Activated T-helper 1 cell treated with anti-CD3 and anti-CD28 coated beads, Interleukin-2, amount 50 U/mL, for 16 hours (primary cell): ENCODE data around the gene ARHGEF4.
"Not testable (repeated sequence)": the region's sequence is repeated elsewhere in the genome, so short reads cannot be mapped to it uniquely, and the experiment has no call there.

ENCODE experiments used
- DNase-seq, 2 donors: peaks; one replicate each; pipeline ENCODE4 v3.0.0-alpha.2; 2020; ENCODE audit warnings: low read depth in 1 of 2, low spot score in 1 of 2

ARHGEF4 gene

GRCh38 chr2:130966149-130966774 lies 129.5 kb downstream of the ARHGEF4 start:
- DNase-seq, result no peak

GRCh38 chr2:130966775-130967490 lies 130.2 kb downstream of the ARHGEF4 start:
- no peak for DNase-seq

GRCh38 chr2:130972410-130972809 lies 135.7 kb downstream of the ARHGEF4 start:
- no peak for DNase-seq

- no peak for DNase-seq
These were observed 139.0 kb downstream of the ARHGEF4 start for GRCh38 chr2:130975729-130976128.

GRCh38 chr2:130976591-130977237 lies 140.0 kb downstream of the ARHGEF4 start:
- no peak for DNase-seq

- no peak for DNase-seq
These were observed 140.8 kb downstream of the ARHGEF4 start for GRCh38 chr2:130977461-130978050.

- no peak for DNase-seq
These were observed 145.0 kb downstream of the ARHGEF4 start for GRCh38 chr2:130981667-130982066.

GRCh38 chr2:130985206-130985780 lies 148.6 kb downstream of the ARHGEF4 start:
- no peak for DNase-seq

GRCh38 chr2:130985831-130986649 lies 149.3 kb downstream of the ARHGEF4 start:
- DNase-seq, result no peak

GRCh38 chr2:130986890-130987493 lies 150.3 kb downstream of the ARHGEF4 start:
- DNase-seq, result no peak

GRCh38 chr2:130987519-130988425 lies 151.1 kb downstream of the ARHGEF4 start:
- DNase-seq, result no peak

- DNase-seq, result not testable (repeated sequence)
These were observed 154.7 kb downstream of the ARHGEF4 start for GRCh38 chr2:130991446-130991845.

- not testable (repeated sequence) for DNase-seq
These were observed 155.3 kb downstream of the ARHGEF4 start for GRCh38 chr2:130992003-130992402.

GRCh38 chr2:130996691-130997090 lies 160.0 kb downstream of the ARHGEF4 start:
- DNase-seq, result no peak

- no peak for DNase-seq
These were observed 160.5 kb downstream of the ARHGEF4 start for GRCh38 chr2:130997198-130997597.

- no peak for DNase-seq
These were observed 161.8 kb downstream of the ARHGEF4 start for GRCh38 chr2:130998561-130998960.

- no peak for DNase-seq
These were observed 167.9 kb downstream of the ARHGEF4 start for GRCh38 chr2:131004446-131005209.

GRCh38 chr2:131005216-131005935 lies 168.7 kb downstream of the ARHGEF4 start:
- DNase-seq, result no peak
